Putamen (tissue), 1 donor: ENCODE measurements around the gene TMPRSS11D.

Source experiments
- DNase-seq: peaks from one replicate; pipeline ENCODE4 v3.0.0-alpha.2; 2016; ENCODE audit warnings: low spot score

Gene TMPRSS11D

GRCh38 chr4:67883902-67884301 lies at the start of gene TMPRSS11D:
TSS of gene TMPRSS11D (minus strand) at chr4:67884002. CDS start at chr4:67883933, 69 bp downstream.
- DNase-seq, result no peak

GRCh38 chr4:67933038-67933437 lies 49.2 kb upstream of the TMPRSS11D start:
- DNase-seq, result no peak

GRCh38 chr4:67931256-67931655 lies 47.5 kb upstream of the TMPRSS11D start:
- no peak for DNase-seq

GRCh38 chr4:67929426-67929825 lies 45.6 kb upstream of the TMPRSS11D start:
- no peak for DNase-seq

GRCh38 chr4:67928546-67928945 lies 44.7 kb upstream of the TMPRSS11D start:
- no peak for DNase-seq

- no peak for DNase-seq
Observed at GRCh38 chr4:67927251-67927650, 43.4 kb upstream of the TMPRSS11D start.

- DNase-seq, result no peak
Observed at GRCh38 chr4:67926485-67926884, 42.7 kb upstream of the TMPRSS11D start.

- no peak for DNase-seq
Observed at GRCh38 chr4:67922697-67923096, 38.9 kb upstream of the TMPRSS11D start.

GRCh38 chr4:67918428-67918827 lies 34.6 kb upstream of the TMPRSS11D start:
- DNase-seq, result no peak

- DNase-seq, result no peak
Observed at GRCh38 chr4:67915400-67915966, 31.7 kb upstream of the TMPRSS11D start.

GRCh38 chr4:67912080-67912479 lies 28.3 kb upstream of the TMPRSS11D start:
- DNase-seq, result no peak

- DNase-seq, result no peak
Observed at GRCh38 chr4:67911638-67912037, 27.8 kb upstream of the TMPRSS11D start.

GRCh38 chr4:67911141-67911540 lies 27.3 kb upstream of the TMPRSS11D start:
- no peak for DNase-seq

- no peak for DNase-seq
Observed at GRCh38 chr4:67910585-67910905, 26.7 kb upstream of the TMPRSS11D start.

- DNase-seq, result no peak
Observed at GRCh38 chr4:67909905-67910584, 26.2 kb upstream of the TMPRSS11D start.

- no peak for DNase-seq
Observed at GRCh38 chr4:67907650-67908049, 23.8 kb upstream of the TMPRSS11D start.

GRCh38 chr4:67899096-67899495 lies 15.3 kb upstream of the TMPRSS11D start:
- no peak for DNase-seq

- DNase-seq, result no peak
Observed at GRCh38 chr4:67897686-67898085, 13.9 kb upstream of the TMPRSS11D start.

- no peak for DNase-seq
Observed at GRCh38 chr4:67896421-67897065, 12.7 kb upstream of the TMPRSS11D start.

- no peak for DNase-seq
Observed at GRCh38 chr4:67894659-67895058, 10.9 kb upstream of the TMPRSS11D start.

GRCh38 chr4:67892905-67893304 lies 9.1 kb upstream of the TMPRSS11D start:
- no peak for DNase-seq

- DNase-seq, result no peak
Observed at GRCh38 chr4:67892253-67892652, 8.5 kb upstream of the TMPRSS11D start.

- no peak for DNase-seq
Observed at GRCh38 chr4:67891645-67892044, 7.8 kb upstream of the TMPRSS11D start.

- no peak for DNase-seq
Observed at GRCh38 chr4:67886281-67886680, 2.5 kb upstream of the TMPRSS11D start.
